DND-41 (cell line): ENCODE results near the gene ASIC2.

Experiments used
- EZH2 ChIP-seq: IDR thresholded peaks from 3 replicates; pipeline ENCODE4 v1.6.1; 2012; ENCODE audit warnings: borderline replicate concordance, low read depth, mild to moderate bottlenecking, moderate library complexity, low read length, inconsistent platforms; ENCODE audit not compliant: severe bottlenecking
- TF ChIP-seq, protein P1 (sequence below): IDR thresholded peaks from 2 replicates; pipeline ENCODE4 v1.5.1; 2012; ENCODE audit warnings: borderline replicate concordance, low read length, moderate library complexity, mild to moderate bottlenecking; ENCODE audit not compliant: poor library complexity, severe bottlenecking; ENCODE audit errors: extremely low read depth

DNA sequence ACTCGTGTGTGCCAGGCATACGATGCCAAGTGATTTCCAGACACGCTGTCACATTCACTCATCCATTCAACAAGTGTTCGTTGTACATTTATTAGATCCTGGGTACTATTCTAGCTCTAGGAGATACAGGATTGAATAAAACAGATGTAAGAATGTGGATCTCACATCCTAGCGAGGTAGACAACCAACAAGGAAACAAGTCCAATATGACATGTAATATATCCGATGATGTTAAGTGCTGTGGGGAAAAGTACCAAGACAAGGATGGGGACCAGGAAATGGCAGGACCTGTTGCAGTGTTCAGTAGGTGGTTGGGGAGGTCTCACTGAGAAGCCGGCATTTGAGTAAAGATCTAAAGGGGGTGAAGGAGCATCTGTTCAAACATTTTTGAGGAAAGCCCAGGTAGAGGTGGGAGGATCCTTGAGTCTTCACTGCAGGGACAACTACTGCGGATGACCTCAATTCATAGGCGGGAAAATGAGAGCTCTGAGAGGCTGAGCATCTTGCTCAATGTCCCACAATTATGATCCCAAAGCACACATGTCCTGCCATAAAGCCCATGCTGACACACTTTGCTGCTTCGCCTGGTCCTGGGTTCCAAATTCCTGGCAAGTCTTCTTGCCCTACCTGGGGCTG, 129.4 kb downstream of the ASIC2 start:
- TF ChIP-seq, protein P1, sequence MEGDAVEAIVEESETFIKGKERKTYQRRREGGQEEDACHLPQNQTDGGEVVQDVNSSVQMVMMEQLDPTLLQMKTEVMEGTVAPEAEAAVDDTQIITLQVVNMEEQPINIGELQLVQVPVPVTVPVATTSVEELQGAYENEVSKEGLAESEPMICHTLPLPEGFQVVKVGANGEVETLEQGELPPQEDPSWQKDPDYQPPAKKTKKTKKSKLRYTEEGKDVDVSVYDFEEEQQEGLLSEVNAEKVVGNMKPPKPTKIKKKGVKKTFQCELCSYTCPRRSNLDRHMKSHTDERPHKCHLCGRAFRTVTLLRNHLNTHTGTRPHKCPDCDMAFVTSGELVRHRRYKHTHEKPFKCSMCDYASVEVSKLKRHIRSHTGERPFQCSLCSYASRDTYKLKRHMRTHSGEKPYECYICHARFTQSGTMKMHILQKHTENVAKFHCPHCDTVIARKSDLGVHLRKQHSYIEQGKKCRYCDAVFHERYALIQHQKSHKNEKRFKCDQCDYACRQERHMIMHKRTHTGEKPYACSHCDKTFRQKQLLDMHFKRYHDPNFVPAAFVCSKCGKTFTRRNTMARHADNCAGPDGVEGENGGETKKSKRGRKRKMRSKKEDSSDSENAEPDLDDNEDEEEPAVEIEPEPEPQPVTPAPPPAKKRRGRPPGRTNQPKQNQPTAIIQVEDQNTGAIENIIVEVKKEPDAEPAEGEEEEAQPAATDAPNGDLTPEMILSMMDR = no peak
- TF ChIP-seq EZH2 = no peak
